Calu3 (cell line): ENCODE results near the gene COL6A2. TPM values are rescaled to one million over a fixed set of nuclear protein-coding genes. Genes with fewer than 3 reads are reported as not detected.

Experiments
- BruUV-seq: library from RNA; stranded (reverse); fragments of 400-500 nt; replicated peaks from 2 replicates; lab custom pipeline; 2021; lab: Mats Ljungman, UMichigan
- CTCF ChIA-PET: fragments of 300-600 bp; sonication (Branson Sonifier 250); formaldehyde crosslinking; loops from one replicate; lab custom pipeline; 2022; ENCODE audit warnings: antibody characterized with exemption; lab: Charles Lee
- DNase-seq: peaks from one replicate; pipeline ENCODE4 v3.0.0; 2022
- H3K27ac Mint-ChIP-seq: one replicate; pipeline ENCODE4 v1.8.0; 2022; ENCODE audit warnings: mixed read lengths; ENCODE audit not compliant: unreplicated experiment
- H3K27me3 Mint-ChIP-seq: one replicate; pipeline ENCODE4 v1.8.0; 2022; ENCODE audit warnings: mixed read lengths; ENCODE audit not compliant: unreplicated experiment
- H3K36me3 Mint-ChIP-seq: one replicate; pipeline ENCODE4 v1.8.0; 2022; ENCODE audit warnings: mild to moderate bottlenecking, moderate library complexity, mixed read lengths; ENCODE audit not compliant: insufficient read depth, unreplicated experiment
- H3K4me1 Mint-ChIP-seq: one replicate; pipeline ENCODE4 v1.8.0; 2022; ENCODE audit warnings: mild to moderate bottlenecking, low read depth, mixed read lengths; ENCODE audit not compliant: unreplicated experiment
- H3K4me3 Mint-ChIP-seq: one replicate; pipeline ENCODE4 v1.8.0; 2022; ENCODE audit warnings: mild to moderate bottlenecking, low read depth, moderate library complexity, mixed read lengths; ENCODE audit not compliant: unreplicated experiment
- H3K9me3 Mint-ChIP-seq: one replicate; pipeline ENCODE4 v1.8.0; 2022; ENCODE audit warnings: low read depth, mixed read lengths; ENCODE audit not compliant: unreplicated experiment
- intact Hi-C: fragments of 100-400 bp; cut with micrococcal nuclease; formaldehyde crosslinking; loops from one replicate; pipeline ENCODE4 v1.10.0; 2022; ENCODE audit not compliant: unreplicated experiment
- total RNA-seq: library from RNA; stranded (reverse); gene quantifications from 2 replicates; pipeline ENCODE4 v1.2.3, GENCODE V29; 2022
- TF ChIP-seq, protein P1 (sequence below): fragments of 200-600 bp; IDR thresholded peaks from one replicate; pipeline ENCODE4 v1.8.0; 2022; ENCODE audit warnings: antibody characterized with exemption; ENCODE audit not compliant: unreplicated experiment

COL6A2 gene
- total RNA-seq, 1 experiment from 2014 or later, result 3.4 TPM

- no peak for DNase-seq
- intact Hi-C loops, result no loop called here
- H3K27ac Mint-ChIP-seq, result no peak overlapping the region
- BruUV-seq, result no TSS peak
- CTCF ChIA-PET, result interaction anchor here (0.9 kb wide), 1 partner anchor 650 kb away, joined by 4 read pairs; no protein-coding TSS in a partner anchor
- no peaks in the 10 kb centered on the region for H3K27me3 Mint-ChIP-seq
- no peaks in the 10 kb centered on the region for H3K36me3 Mint-ChIP-seq
- no peaks in the 10 kb centered on the region for H3K9me3 Mint-ChIP-seq
- TF ChIP-seq, protein P1, sequence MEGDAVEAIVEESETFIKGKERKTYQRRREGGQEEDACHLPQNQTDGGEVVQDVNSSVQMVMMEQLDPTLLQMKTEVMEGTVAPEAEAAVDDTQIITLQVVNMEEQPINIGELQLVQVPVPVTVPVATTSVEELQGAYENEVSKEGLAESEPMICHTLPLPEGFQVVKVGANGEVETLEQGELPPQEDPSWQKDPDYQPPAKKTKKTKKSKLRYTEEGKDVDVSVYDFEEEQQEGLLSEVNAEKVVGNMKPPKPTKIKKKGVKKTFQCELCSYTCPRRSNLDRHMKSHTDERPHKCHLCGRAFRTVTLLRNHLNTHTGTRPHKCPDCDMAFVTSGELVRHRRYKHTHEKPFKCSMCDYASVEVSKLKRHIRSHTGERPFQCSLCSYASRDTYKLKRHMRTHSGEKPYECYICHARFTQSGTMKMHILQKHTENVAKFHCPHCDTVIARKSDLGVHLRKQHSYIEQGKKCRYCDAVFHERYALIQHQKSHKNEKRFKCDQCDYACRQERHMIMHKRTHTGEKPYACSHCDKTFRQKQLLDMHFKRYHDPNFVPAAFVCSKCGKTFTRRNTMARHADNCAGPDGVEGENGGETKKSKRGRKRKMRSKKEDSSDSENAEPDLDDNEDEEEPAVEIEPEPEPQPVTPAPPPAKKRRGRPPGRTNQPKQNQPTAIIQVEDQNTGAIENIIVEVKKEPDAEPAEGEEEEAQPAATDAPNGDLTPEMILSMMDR, result no peak
- H3K4me1 Mint-ChIP-seq, result no peaks in the 10 kb centered on the region
- no peak overlapping the region for H3K4me3 Mint-ChIP-seq
These were observed 18.4 kb downstream of the COL6A2 start for GRCh38 chr21:46116189-46116775.

DNA sequence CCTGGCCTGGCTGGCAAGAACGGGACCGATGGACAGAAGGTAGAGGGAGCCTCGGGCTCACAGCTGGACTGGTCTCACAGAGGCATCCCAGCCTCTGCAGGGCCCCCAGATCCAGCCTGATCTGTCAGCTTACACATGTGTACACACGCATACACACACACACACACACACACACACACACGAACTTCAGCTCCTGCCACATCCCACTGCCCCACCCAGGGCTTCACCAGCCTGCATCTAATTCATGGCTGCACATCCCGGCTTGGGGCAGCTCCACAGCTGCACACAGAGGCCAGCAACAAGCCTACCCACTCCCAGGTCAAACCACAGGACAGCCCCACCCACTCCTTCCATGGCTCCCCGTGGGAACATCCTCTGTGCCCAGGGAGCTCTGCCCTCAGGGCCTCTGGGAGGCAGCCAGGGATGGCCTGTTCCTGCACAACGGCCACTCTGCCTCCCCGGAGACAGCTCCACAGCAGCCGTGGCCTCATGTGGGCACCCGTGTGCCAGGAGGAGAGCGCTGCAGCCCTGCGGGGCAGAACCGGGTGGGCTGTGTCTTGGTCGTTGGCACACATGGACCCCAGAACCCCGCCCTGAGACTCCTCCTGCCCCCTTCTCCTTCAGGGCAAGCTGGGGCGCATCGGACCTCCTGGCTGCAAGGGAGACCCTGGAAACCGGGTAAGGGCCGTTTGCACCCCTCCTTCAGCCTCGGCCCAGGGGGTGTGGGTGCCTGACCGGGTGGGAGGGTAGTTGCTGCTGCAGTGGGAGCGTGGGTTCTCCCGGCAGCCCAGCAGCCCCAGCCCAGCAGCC is 19.1 kb downstream of the COL6A2 start:
- Mint-ChIP-seq H3K4me1 (no peaks in the 10 kb centered on the region), H3K4me3 (no peak overlapping the region)

GRCh38 chr21:46117586-46118315 is 19.8 kb downstream of the COL6A2 start:
- intact Hi-C loops, result no loop called here
- Mint-ChIP-seq H3K27ac (no peak overlapping the region), H3K27me3 (no peaks in the 10 kb centered on the region), H3K9me3 (no peaks in the 10 kb centered on the region), H3K4me1 (no peaks in the 10 kb centered on the region), H3K4me3 (no peak overlapping the region), H3K36me3 (no peaks in the 10 kb centered on the region)
- CTCF ChIA-PET, result interaction anchor here (0.6 kb wide), 1 partner anchor 88 kb away, joined by 3 read pairs; no protein-coding TSS in a partner anchor
- DNase-seq, result no peak
- TF ChIP-seq, protein P1, result no peak
- BruUV-seq, result no TSS peak

More for the DNA sequence above, 19.1 kb downstream of the COL6A2 start:
- DNase-seq, result no peak
- no peaks in the 10 kb centered on the region for H3K9me3 Mint-ChIP-seq
- CTCF ChIA-PET, result interaction anchor here (0.6 to 0.9 kb wide), 2 partner anchors 87 to 650 kb away, joined by 3 to 4 read pairs; no protein-coding TSS in a partner anchor
- no peaks in the 10 kb centered on the region for H3K27me3 Mint-ChIP-seq
- intact Hi-C loops, result no loop called here
- no peak overlapping the region for H3K27ac Mint-ChIP-seq
- TF ChIP-seq, protein P1, result no peak
- BruUV-seq, result no TSS peak
- H3K36me3 Mint-ChIP-seq, result no peaks in the 10 kb centered on the region

GRCh38 chr21:46118316-46119143 is 20.6 kb downstream of the COL6A2 start:
- CTCF ChIA-PET, result no interaction called here
- Mint-ChIP-seq H3K4me1 (no peaks in the 10 kb centered on the region), H3K27ac (no peak overlapping the region), H3K9me3 (peaks cover 3% of the 10 kb centered on the region), H3K4me3 (no peak overlapping the region), H3K27me3 (no peaks in the 10 kb centered on the region), H3K36me3 (no peaks in the 10 kb centered on the region)
- no peak for DNase-seq
- TF ChIP-seq, protein P1, result no peak
- no TSS peak for BruUV-seq
- intact Hi-C loops, result no loop called here
